Skeletal muscle tissue (tissue), 1 donor: ENCODE results near the gene ZNF263. TPM values are rescaled to one million over a fixed set of nuclear protein-coding genes. Genes with fewer than 3 reads are reported as not detected.

Source experiments
- total RNA-seq: library from RNA; depleted of rRNA; stranded (reverse); fragments of >200 nt; gene quantifications from one replicate; pipeline ENCODE4 v1.2.3, GENCODE V29; 2014

The ZNF263 gene
- total RNA-seq, 1 donor from 2014 or later, result 30.8 TPM

Other genes starting within 250 kb of the ZNF263 start
- gene BICDL2, start 246.5 kb upstream of the ZNF263 start, total RNA-seq, result not detected
- 0.52 TPM for gene MMP25, start 236.9 kb upstream of the ZNF263 start, total RNA-seq
- gene IL32, start 217.9 kb upstream of the ZNF263 start, total RNA-seq, result 25.1 TPM
- gene ZSCAN10, start 184.2 kb upstream of the ZNF263 start, total RNA-seq, result not detected
- gene ZNF205, start 170.9 kb upstream of the ZNF263 start, total RNA-seq, result 7.3 TPM
- gene ZNF213, start 148.5 kb upstream of the ZNF263 start, total RNA-seq, result 4.2 TPM
- gene OR1F1, start 95.3 kb upstream of the ZNF263 start, total RNA-seq, result not detected
- 9.4 TPM for gene ZNF200, start 48.3 kb upstream of the ZNF263 start, total RNA-seq
- gene MEFV, start 26.9 kb upstream of the ZNF263 start, total RNA-seq, result 0.52 TPM
- 7.8 TPM for gene TIGD7, start 21.9 kb downstream of the ZNF263 start, total RNA-seq
- 23.5 TPM for gene ZNF75A, start 22.0 kb downstream of the ZNF263 start, total RNA-seq
- not detected for gene OR2C1, start 72.4 kb downstream of the ZNF263 start, total RNA-seq
- gene ZSCAN32, start 117.5 kb downstream of the ZNF263 start, total RNA-seq, result 6.8 TPM
- gene ZNF174, start 117.7 kb downstream of the ZNF263 start, total RNA-seq, result 8.9 TPM
- gene ZNF597, start 160.0 kb downstream of the ZNF263 start, total RNA-seq, result 2.1 TPM
- gene NAA60, start 160.2 kb downstream of the ZNF263 start, total RNA-seq, result 15.7 TPM
- gene C16orf90, start 212.0 kb downstream of the ZNF263 start, total RNA-seq, result not detected
- 11.5 TPM for gene CLUAP1, start 217.5 kb downstream of the ZNF263 start, total RNA-seq